H1 (cell line): ENCODE data around the gene YPEL5. TPM values are rescaled to one million over a fixed set of nuclear protein-coding genes. Genes with fewer than 3 reads are reported as not detected.

Experiments
- CHD7 ChIP-seq: fragments of 300-600 bp; sonication (generic); IDR thresholded peaks from 2 replicates; pipeline ENCODE4 v1.7.1; 2012; ENCODE audit warnings: low read length, moderate library complexity, mild to moderate bottlenecking, inconsistent platforms; ENCODE audit not compliant: insufficient replicate concordance
- polyA plus RNA-seq, 7 experiments: library from polyadenylated mRNA; depleted of rRNA in 3 of 7; stranded (reverse) in 5 of 7; unstranded in 2 of 7; fragments of >200 nt in 5 of 7; fragments of 200-250 nt in 2 of 7; gene quantifications; 1 replicate in 5 of 7; 2 replicates in 1 of 7; 4 replicates in 1 of 7; pipeline versions ENCODE4 v1.2.1 to v1.2.3, GENCODE V29; 2011 to 2013; ENCODE audit warnings: missing spikeins in 2 of 7, mixed read lengths in 2 of 7
- total RNA-seq: library from RNA; stranded (reverse); fragmentation: NEBNext Ultra II Directional; extraction: Animal tissue kit (Norgen Biotek cat#: 25700); gene quantifications from 2 replicates; pipeline ENCODE4 v1.2.1, GENCODE V29; 2021

The YPEL5 gene
- total and polyA plus RNA-seq, 2 of the 8 experiments (the other 6 are each of a cell fraction or from before 2014, with no cell fraction given): 18.5 to 28.0 TPM

GRCh38 chr2:30203156-30203555, 56.3 kb downstream of the YPEL5 start (continued):
- TF ChIP-seq CHD7: no peak
